Breast epithelium (tissue), 3 donors: ENCODE results near the gene TBC1D2.

Experiments used
- CTCF ChIP-seq, 3 donors: fragments of 450-650 bp; IDR thresholded peaks; one replicate each; pipeline ENCODE4 v1.5.1; 2016 to 2017; ENCODE audit warnings: antibody characterized with exemption in 3 of 3, mild to moderate bottlenecking in 3 of 3, moderate library complexity in 3 of 3
- POLR2AphosphoS5 ChIP-seq, 3 donors: sonication (generic); formaldehyde crosslinking; IDR thresholded peaks; one replicate each; pipeline ENCODE4 v1.6.1; 2017; ENCODE audit warnings: antibody characterized with exemption in 3 of 3

- TF ChIP-seq CTCF (IDR thresholded peaks at IDR 0.05), result no peak
- TF ChIP-seq POLR2AphosphoS5 (IDR thresholded peaks at IDR 0.05), result no peak
Measured at GRCh38 chr9:98162613-98163012, 92.8 kb downstream of the TBC1D2 start.
